G401.6 (cell line): ENCODE data around the gene SH3TC1.

ENCODE experiments used
- FAIRE-seq: peaks from 2 replicates; lab custom pipeline; 2012; peaks lifted over from hg19 to GRCh38; lab: Jason Lieb, UNC

Gene SH3TC1

GRCh38 chr4:8216443-8217245, 17.6 kb downstream of the SH3TC1 start:
- no peak for FAIRE-seq

- FAIRE-seq: no peak
Measured at GRCh38 chr4:8217246-8217511, 18.1 kb downstream of the SH3TC1 start.

GRCh38 chr4:8217871-8218270, 18.8 kb downstream of the SH3TC1 start:
- no peak for FAIRE-seq

- no peak for FAIRE-seq
Measured at GRCh38 chr4:8218371-8219031, 19.4 kb downstream of the SH3TC1 start.

GRCh38 chr4:8219236-8219635, 20.1 kb downstream of the SH3TC1 start:
- FAIRE-seq: no peak

- no peak for FAIRE-seq
Measured at GRCh38 chr4:8220661-8221450, 21.8 kb downstream of the SH3TC1 start.

- no peak for FAIRE-seq
Measured at GRCh38 chr4:8221476-8221875, 22.4 kb downstream of the SH3TC1 start.

- no peak for FAIRE-seq
Measured at GRCh38 chr4:8221985-8222384, 22.9 kb downstream of the SH3TC1 start.

- FAIRE-seq: no peak
Measured at GRCh38 chr4:8222609-8223388, 23.7 kb downstream of the SH3TC1 start.

GRCh38 chr4:8224267-8224974, 25.3 kb downstream of the SH3TC1 start:
- no peak for FAIRE-seq

GRCh38 chr4:8224975-8225625, 26.0 kb downstream of the SH3TC1 start:
- no peak for FAIRE-seq

GRCh38 chr4:8225706-8226443, 26.8 kb downstream of the SH3TC1 start:
- no peak for FAIRE-seq

GRCh38 chr4:8227201-8227770, 28.2 kb downstream of the SH3TC1 start:
- no peak for FAIRE-seq

- FAIRE-seq: no peak
Measured at GRCh38 chr4:8227771-8228318, 28.8 kb downstream of the SH3TC1 start.

- no peak for FAIRE-seq
Measured at GRCh38 chr4:8228319-8229250, 29.5 kb downstream of the SH3TC1 start.

GRCh38 chr4:8229331-8229975, 30.4 kb downstream of the SH3TC1 start:
- no peak for FAIRE-seq

- FAIRE-seq: no peak
Measured at GRCh38 chr4:8230033-8230432, 30.9 kb downstream of the SH3TC1 start.

- FAIRE-seq: no peak
Measured at GRCh38 chr4:8230891-8231290, 31.8 kb downstream of the SH3TC1 start.
